Erythroblast (primary cell): ENCODE measurements around the gene NUP210.

ENCODE experiments used
- GATA1 ChIP-seq: IDR thresholded peaks from 2 replicates; pipeline ENCODE4 v1.6.1; 2011; ENCODE audit warnings: low read depth, mild to moderate bottlenecking, control low read depth, low read length, moderate library complexity
- POLR2A ChIP-seq: IDR thresholded peaks from 2 replicates; pipeline ENCODE4 v1.6.1; 2011; ENCODE audit warnings: mild to moderate bottlenecking, low read length

GRCh38 chr3:13375464-13375863 is 44.7 kb downstream of the NUP210 start:
- TF ChIP-seq POLR2A (no peak), GATA1 (no peak)
